ENCODE measurements around the gene HELT.

GRCh38 chr4:184994010-184994622 lies 24.2 kb upstream of the HELT start:
- TF ChIP-seq POLR2A (IDR thresholded peaks at IDR 0.05): no peak
- TF ChIP-seq CTCF (IDR thresholded peaks at IDR 0.05): no peak
